GM10248 (cell line): Measurements from ENCODE around the gene SERINC5.
A peak's percentile ranks its signal among the peaks of the same experiment; 100 is the strongest.

Experiments used
- CTCF ChIA-PET: fragments of 300-600 bp; sonication (Branson Sonifier 250); formaldehyde crosslinking; extraction: SDS; loops from one replicate; lab custom pipeline; 2021; ENCODE audit warnings: antibody characterized with exemption; lab: Yijun Ruan, JAX
- POLR2A ChIA-PET: fragments of 350-650 bp; sonication (Branson Sonifier 250); formaldehyde crosslinking; extraction: SDS; loops from one replicate; lab custom pipeline; 2020; ENCODE audit warnings: antibody characterized with exemption; lab: Yijun Ruan, JAX
- DNase-seq: peaks from one replicate; pipeline ENCODE4 v3.0.0; 2012; ENCODE audit errors: extremely low spot score
- TF ChIP-seq, protein P1 (sequence below): IDR thresholded peaks from 2 replicates; pipeline ENCODE4 v1.5.1; 2012; ENCODE audit warnings: mild to moderate bottlenecking, low read depth; ENCODE audit errors: extremely low read depth, missing control alignments, control extremely low read depth

SERINC5 gene

DNA sequence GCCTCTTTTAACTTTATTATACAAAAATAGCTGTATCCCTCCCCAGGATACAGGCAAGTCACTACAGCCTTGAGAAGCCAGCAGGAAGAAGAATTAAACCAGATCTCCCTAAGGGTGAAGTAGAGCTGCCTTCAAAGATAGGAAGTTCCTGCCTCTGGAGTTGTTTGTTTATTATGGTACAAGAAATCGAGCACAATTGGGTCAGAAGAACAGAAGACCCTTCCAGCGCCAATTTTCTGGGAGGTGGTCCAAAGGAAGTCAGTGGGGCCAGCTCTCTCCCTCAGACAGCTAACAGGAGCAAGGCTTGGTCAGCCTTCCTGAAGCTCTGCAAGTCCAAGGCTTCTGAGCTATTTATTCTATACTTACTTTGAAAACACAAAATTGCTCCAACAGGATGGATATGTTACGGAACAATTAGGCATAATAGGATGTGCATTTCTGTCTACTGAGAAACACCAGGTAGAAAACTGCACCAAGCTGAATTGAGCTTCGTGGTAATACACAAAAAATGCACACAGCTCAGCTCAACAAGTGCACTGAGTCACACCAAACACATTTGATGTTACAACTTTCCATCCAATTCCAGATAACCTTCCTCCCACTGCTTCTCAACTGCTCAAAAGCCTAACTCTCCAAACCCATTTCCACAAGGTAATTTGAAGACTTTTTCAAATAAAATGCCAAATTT, 16.0 kb downstream of the SERINC5 start:
- ChIA-PET POLR2A (no interaction called here), CTCF (no interaction called here)
- TF ChIP-seq, protein P1, sequence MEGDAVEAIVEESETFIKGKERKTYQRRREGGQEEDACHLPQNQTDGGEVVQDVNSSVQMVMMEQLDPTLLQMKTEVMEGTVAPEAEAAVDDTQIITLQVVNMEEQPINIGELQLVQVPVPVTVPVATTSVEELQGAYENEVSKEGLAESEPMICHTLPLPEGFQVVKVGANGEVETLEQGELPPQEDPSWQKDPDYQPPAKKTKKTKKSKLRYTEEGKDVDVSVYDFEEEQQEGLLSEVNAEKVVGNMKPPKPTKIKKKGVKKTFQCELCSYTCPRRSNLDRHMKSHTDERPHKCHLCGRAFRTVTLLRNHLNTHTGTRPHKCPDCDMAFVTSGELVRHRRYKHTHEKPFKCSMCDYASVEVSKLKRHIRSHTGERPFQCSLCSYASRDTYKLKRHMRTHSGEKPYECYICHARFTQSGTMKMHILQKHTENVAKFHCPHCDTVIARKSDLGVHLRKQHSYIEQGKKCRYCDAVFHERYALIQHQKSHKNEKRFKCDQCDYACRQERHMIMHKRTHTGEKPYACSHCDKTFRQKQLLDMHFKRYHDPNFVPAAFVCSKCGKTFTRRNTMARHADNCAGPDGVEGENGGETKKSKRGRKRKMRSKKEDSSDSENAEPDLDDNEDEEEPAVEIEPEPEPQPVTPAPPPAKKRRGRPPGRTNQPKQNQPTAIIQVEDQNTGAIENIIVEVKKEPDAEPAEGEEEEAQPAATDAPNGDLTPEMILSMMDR: no peak
- no peak for DNase-seq

DNA sequence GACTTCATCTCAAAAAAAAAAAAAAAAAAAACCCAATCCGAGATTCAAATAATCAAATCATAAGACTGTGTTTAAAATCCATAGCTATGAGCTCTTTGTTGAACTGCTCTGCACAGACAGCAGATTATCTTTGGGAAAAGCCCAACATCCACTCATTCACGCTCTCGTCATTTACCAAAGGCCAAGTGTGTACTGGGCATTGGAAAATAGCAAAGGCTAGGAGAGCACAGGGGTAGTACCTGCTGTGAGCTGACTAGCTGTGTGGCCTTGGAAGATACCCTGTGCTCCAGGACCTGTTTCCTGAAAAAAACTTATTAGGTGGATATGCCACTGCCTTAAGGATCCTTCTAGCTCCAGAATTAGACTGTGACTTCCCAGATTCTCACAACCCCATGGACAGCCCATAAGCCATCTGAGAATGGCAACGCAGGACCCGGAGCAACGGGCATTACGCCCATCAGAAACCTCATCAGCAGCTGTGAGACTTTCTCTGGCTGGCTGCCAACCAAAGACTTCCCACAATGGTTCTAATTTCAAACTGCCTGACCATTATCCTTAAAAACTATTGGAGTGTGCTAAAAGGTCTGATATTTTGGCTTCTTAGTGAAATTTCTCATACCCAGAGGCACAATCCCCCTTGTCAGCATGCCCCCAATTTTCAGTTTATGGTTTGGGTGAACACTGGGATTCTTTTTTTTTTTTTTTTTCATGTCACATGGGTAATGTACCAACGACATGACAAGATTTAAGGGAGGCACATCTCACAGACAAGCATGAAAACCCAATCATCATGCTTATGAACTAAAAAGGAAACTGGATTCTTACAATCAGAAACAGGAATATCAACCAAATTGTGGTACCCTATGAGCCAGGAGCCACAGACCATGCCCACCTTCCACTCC, 16.8 kb downstream of the SERINC5 start:
- POLR2A ChIA-PET: interaction anchor here (0.6 kb wide), 1 partner anchor 27 kb away, joined by 9 read pairs; no protein-coding TSS in a partner anchor
- DNase-seq: peak; percentile 2

DNA sequence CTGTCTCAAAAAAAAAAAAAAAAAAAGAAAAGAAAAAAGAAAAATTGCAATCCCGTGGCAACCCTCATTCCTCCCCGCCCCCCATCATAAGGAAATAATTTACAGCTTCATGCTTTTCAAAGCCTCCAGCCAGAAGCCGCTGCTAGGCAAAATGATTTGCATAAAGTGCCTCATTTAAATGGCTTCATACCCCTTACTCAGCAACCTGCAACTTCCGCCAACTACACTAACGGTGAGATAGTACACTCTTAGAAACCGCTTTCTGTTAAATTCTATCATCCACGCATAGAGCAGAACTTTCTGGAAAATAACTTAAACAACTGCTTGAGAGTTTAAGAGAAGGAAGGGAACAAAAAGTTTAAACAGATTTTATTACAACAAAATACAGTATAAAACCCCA, 17.8 kb downstream of the SERINC5 start:
- TF ChIP-seq, protein P1: no peak
- ChIA-PET CTCF (no interaction called here), POLR2A (no interaction called here)
- DNase-seq: no peak

More for the DNA sequence above, 16.8 kb downstream of the SERINC5 start:
- TF ChIP-seq, protein P1: no peak
- CTCF ChIA-PET: no interaction called here

DNA sequence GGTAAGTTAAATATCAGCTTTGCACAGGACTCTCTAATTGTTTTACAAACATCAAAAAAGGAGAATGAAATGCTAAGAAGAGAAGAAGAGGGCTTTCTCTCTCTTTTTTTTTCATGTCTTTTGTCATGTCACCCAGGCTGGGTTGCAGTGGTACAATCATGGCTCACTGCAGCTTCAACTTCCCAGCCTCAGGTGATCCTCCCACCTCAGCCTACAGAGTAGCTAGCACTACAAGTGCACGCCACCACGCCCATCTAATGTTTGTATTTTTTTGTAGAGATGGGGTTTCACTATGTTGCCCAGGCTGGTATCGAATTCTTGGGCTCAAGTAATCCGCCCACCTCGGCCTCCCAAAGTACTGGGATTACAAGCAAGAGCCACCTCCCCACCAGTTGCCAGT, 18.6 kb downstream of the SERINC5 start:
- TF ChIP-seq, protein P1: no peak
- CTCF ChIA-PET: no interaction called here
- POLR2A ChIA-PET: no interaction called here
- DNase-seq: no peak

DNA sequence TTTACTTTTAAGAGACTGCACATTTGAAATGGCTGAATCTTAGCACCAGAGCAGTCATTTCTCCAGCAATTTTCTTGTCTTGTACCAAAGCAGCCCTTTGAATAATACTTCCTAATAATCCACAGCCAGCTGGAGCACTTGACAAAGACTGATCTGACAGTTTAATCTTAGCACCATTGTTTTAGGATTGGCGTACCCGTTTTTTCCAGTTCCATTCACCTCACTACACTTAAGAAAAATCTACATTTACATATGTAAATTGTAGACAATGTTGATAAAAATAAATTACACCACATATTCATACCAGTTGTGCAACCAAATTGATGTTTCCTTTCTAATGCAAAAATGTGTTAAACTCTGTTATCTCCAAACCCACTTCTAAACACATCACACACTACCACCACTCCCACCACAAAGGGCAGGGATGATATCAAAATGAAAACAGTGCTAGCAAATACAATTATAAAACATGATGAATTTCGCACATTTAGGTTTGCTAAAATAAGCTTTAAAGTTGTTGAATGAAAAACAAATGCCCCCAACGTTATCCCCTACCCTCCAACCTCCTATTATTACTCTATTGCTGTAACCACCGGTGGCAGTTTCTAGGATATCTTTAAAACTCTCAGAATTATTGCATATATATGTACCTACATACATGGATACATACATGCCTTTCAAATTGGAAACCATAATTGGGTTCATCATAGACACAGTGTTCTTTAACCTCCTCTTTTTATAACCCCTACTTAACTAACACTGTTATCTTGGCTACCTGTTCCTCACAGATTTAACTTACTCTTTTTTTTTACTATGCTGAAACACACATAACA, 21.5 kb downstream of the SERINC5 start:
- ChIA-PET CTCF (no interaction called here), POLR2A (no interaction called here)
- TF ChIP-seq, protein P1: no peak
- DNase-seq: no peak

DNA sequence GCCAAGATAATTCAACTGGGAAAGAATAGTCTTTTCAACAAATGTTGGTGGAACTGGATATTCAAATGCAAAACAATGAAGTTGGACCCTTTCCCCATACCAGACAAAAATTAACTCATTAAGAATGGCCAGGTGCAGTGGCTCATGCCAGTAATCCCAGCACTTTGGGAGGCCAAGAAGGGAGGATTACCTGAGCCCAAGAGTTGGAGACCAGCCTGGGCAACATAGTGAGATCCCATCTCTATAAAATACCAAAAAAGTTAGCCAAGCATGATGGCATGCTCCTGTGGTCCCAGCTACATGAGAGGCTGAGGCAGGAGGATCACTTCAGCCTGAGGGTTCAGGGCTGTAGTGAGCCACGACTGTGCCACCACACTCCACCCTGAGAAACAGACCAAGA, 24.2 kb downstream of the SERINC5 start:
- no peak for DNase-seq
- CTCF ChIA-PET: no interaction called here

More for the DNA sequence above, 24.2 kb downstream of the SERINC5 start:
- POLR2A ChIA-PET: no interaction called here
- TF ChIP-seq, protein P1: no peak
